Small intestine (tissue), 7 donors: ENCODE data around the gene COL7A1. TPM values are rescaled to one million over a fixed set of nuclear protein-coding genes. Genes with fewer than 3 reads are reported as not detected.

Experiments
- DNase-seq, 2 donors: peaks; one replicate each; pipeline versions ENCODE4 v3.0.0 to v3.0.0-alpha.2; 2013
- FAIRE-seq: peaks from 2 replicates; lab custom pipeline; 2012; peaks lifted over from hg19 to GRCh38; lab: Jason Lieb, UNC
- H3K27ac ChIP-seq, 3 donors: one replicate each; pipeline ENCODE4 v1.5.1; 2013; ENCODE audit warnings: low read length in 2 of 3, mild to moderate bottlenecking in 2 of 3, control low read depth in 1 of 3, inconsistent platforms in 1 of 3, low read depth in 1 of 3, moderate library complexity in 1 of 3
- H3K27me3 ChIP-seq, 3 donors: one replicate each; pipeline ENCODE4 v1.6.1; 2013; ENCODE audit warnings: low read length in 3 of 3, inconsistent platforms in 1 of 3; ENCODE audit not compliant: control insufficient read depth in 3 of 3, insufficient read depth in 3 of 3
- H3K36me3 ChIP-seq, 3 donors: one replicate each; pipeline ENCODE4 v1.6.1; 2013; ENCODE audit warnings: low read length in 3 of 3, inconsistent platforms in 1 of 3, low read depth in 1 of 3, mild to moderate bottlenecking in 1 of 3, moderate library complexity in 1 of 3; ENCODE audit not compliant: control insufficient read depth in 3 of 3, insufficient read depth in 2 of 3
- H3K4me1 ChIP-seq, 3 donors: one replicate each; pipeline ENCODE4 v1.6.1; 2013; ENCODE audit warnings: low read length in 2 of 3, inconsistent platforms in 1 of 3, low read depth in 1 of 3, mild to moderate bottlenecking in 1 of 3, moderate library complexity in 1 of 3; ENCODE audit not compliant: control insufficient read depth in 3 of 3, insufficient read depth in 2 of 3
- H3K4me3 ChIP-seq, 3 donors: one replicate each; pipeline ENCODE4 v1.5.1; 2013; ENCODE audit warnings: low read length in 3 of 3, control low read depth in 1 of 3, inconsistent platforms in 1 of 3, low read depth in 1 of 3, mild to moderate bottlenecking in 1 of 3, moderate library complexity in 1 of 3
- H3K9me3 ChIP-seq, 2 donors: one replicate each; pipeline ENCODE4 v1.6.1; 2013; ENCODE audit warnings: low read depth in 1 of 2, low read length in 1 of 2; ENCODE audit not compliant: control insufficient read depth in 2 of 2, insufficient read depth in 1 of 2
- WGBS, 3 donors: extraction: QIAGEN DNeasy Blood & Tissue Kit; methylation state at CpG; one replicate each; pipeline ENCODE4 v1.1.7; 2013; 5-methylcytosine and 5-hydroxymethylcytosine counted together
- polyA plus RNA-seq, 4 donors: library from polyadenylated mRNA; stranded (reverse) in 3 of 4; unstranded in 1 of 4; fragments of 200-250 nt in 3 of 4; fragments of 120-200 nt in 1 of 4; gene quantifications; one replicate each; pipeline versions ENCODE4 v1.2.1 to v1.2.3, GENCODE V29; 2013
- donor health status: healthy with polysubstance abuse.
- donor health status: control.
- donor health status: control.
- donor health status: Bipolar disorder and iron deficiency.
- donor health status: healthy.

COL7A1 gene
- polyA plus RNA-seq, 4 donors = 8.0 to 120 (median 19.3) TPM

DNA sequence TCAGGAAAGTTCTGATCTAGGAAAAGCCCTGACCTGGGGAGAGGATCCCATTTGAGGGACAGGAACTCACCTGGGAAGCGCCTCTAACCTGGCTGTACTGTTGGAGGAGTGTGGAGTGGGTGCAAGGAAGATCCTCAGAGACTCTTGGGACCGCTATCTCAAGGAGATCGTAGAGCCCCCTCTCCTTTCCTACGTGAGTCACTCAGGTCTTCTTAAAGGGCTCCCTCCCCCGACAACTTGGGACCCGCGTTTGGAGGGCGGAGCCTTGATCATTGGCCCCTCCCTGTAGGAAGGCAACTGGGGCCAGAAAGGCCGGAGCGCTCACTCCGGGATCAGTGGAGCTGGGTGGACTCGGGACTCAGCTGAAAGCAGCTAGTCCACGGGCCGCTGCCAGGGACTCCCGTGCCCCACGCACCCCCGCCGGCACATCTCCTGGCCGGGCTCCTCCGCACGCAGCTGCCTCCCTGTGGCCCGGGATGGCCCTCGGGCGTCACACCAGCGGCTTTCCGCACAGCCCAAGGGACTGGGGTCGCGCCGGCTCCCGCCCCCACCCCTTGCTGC is 39.6 kb upstream of the COL7A1 start:
- DNase-seq (peak; percentile 61), FAIRE-seq (no peak)
- no peaks in the 10 kb centered on the region for H3K9me3 ChIP-seq
- peak overlapping the region in 2 of 3 donors; percentile 65 to 69 for H3K27ac ChIP-seq
- H3K4me1 ChIP-seq = peaks cover 0 to 21% (median 3%) of the 10 kb centered on the region in 3 donors
- peak overlapping the region; percentile 73 to 92 (median 80) for H3K4me3 ChIP-seq
- WGBS, 3 donors = 3 to 4% (median 3%) methylated on average over 23 to 30 of the region's 30 CpGs
- H3K27me3 ChIP-seq = no peaks in the 10 kb centered on the region
- peaks cover 0 to 39% (median 0%) of the 10 kb centered on the region in 3 donors for H3K36me3 ChIP-seq

DNA sequence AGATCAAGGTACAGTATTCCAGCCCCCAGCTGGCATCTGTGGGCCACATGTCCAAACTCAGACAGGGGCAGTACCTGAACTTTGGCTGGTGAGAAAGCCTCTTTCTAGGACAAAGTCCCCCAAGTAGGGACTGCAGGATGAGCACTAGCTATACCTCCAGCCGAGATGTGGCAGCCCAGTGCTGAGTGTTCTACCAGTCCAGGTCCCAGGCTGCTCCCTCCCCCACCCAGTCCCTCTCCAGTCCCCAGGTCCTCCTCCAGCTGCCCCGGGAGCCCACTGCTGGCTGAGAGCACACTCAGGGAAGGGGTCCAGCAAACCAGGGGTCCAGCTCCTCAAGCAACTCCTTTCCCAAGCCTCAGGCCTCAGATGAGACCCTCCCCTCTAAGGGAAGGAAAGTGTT is 38.6 kb upstream of the COL7A1 start:
- Histone ChIP-seq H3K36me3 (peaks cover 0 to 47% (median 0%) of the 10 kb centered on the region in 3 donors), H3K27ac (no peak overlapping the region), H3K27me3 (no peaks in the 10 kb centered on the region), H3K4me1 (peaks cover 0 to 21% (median 3%) of the 10 kb centered on the region in 3 donors), H3K9me3 (no peaks in the 10 kb centered on the region), H3K4me3 (no peak overlapping the region)
- no peak for FAIRE-seq
- 67 to 89% (median 80%) methylated on average over 2 of the region's 2 CpGs for WGBS, 3 donors
- no peak for DNase-seq

DNA sequence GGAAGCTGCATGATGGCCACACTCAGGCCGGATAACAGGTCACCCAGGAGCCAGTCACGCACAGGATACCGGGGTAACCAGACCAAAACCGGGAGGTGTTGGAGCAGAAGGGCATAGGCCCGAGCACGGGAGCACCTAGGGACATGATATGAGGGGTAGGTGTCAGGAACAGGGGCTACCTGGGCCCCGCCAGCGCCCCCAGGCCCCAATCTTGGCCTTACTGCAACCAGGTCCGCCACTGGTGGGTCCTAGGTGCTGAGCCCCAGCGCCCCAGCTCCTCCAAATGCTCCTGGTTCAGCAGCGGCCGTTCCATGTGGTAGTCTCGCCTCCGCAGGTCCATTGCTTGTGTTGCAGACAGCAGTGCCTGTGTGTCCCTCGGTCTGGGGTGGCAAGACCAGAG is 38.1 kb upstream of the COL7A1 start:
- WGBS, 3 donors = 91 to 97% (median 95%) methylated on average over 15 of the region's 15 CpGs

DNA sequence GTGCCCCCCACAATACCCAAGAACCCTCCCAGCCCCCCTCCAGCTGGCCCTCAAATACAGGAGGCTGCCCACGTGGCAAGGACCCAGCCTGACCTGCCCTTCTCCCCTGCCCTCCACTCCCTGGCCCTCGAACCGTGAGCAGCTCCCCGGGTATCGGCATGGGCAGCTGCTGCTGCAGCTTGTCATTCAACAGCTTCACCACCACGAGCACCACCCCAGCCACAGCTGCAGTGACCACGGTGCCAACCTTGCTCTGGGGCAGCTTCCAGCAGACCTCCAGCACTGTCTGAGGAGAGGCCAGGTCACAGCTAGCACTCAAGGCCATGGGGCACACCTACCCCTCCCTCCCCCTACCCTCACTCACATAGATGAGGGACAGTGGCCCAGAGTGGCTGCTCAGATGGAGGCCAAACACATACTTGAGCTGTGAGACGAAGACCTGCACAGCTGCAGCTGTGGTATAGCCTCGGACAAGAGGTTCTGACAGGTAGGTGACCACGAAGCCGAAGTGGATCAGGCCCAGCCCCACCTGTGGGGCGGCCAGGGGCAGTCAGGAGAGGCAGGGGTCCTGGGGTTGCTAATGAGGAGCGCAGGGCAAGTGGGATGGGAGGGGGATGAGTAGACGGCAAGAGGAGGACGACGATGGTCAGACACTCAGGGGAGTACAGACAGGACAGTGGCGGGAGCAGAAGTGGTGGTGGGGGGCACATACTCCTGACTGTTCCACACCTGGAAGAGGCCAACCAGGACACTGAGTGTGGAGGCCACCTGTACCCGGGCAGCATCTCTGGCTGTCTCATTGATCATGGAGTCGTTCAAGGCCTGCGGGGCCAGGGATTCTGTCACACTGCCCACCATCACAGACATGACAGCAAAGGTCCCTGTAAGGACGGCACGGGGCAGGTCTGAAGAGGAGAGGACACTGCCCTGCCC is 36.7 kb upstream of the COL7A1 start:
- FAIRE-seq (no peak), DNase-seq (no peak)
- Histone ChIP-seq H3K4me1 (peaks cover 0 to 21% (median 3%) of the 10 kb centered on the region in 3 donors), H3K27ac (no peak overlapping the region), H3K4me3 (no peak overlapping the region), H3K27me3 (no peaks in the 10 kb centered on the region), H3K9me3 (no peaks in the 10 kb centered on the region), H3K36me3 (peaks cover 0 to 67% (median 2%) of the 10 kb centered on the region in 3 donors)
- WGBS, 3 donors = 89 to 94% (median 90%) methylated on average over 21 to 22 of the region's 22 CpGs

More for the DNA sequence above, 38.1 kb upstream of the COL7A1 start:
- H3K27me3 ChIP-seq = no peaks in the 10 kb centered on the region
- H3K36me3 ChIP-seq = peaks cover 0 to 52% (median 0%) of the 10 kb centered on the region in 3 donors
- FAIRE-seq (no peak), DNase-seq (no peak)
- no peak overlapping the region for H3K27ac ChIP-seq
- no peaks in the 10 kb centered on the region for H3K9me3 ChIP-seq
- no peak overlapping the region for H3K4me3 ChIP-seq
- peaks cover 0 to 21% (median 3%) of the 10 kb centered on the region in 3 donors for H3K4me1 ChIP-seq

DNA sequence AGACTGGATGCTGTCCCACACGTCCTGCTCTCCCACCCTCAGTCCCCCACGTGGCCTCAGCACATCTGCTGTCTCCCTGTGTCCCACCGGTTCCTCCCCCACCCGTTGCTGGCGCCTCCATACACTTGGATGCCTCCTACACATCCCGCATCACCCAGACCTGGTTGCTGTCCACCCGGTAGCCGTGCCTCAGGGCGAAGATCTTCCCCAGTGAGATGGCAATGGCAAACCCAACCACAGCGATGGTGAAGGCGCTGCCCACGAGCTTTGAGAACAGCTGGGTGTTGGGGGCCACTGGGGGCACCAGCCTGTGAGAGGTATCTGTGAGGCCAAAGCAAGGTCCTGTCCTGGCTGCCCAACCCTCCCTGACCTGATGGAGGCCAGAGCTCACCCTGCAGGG is 35.7 kb upstream of the COL7A1 start:
- Histone ChIP-seq H3K27me3 (no peaks in the 10 kb centered on the region), H3K36me3 (peaks cover 0 to 76% (median 6%) of the 10 kb centered on the region in 3 donors), H3K9me3 (no peaks in the 10 kb centered on the region), H3K4me3 (no peak overlapping the region), H3K4me1 (peaks cover 0 to 12% (median 0%) of the 10 kb centered on the region in 3 donors), H3K27ac (no peak overlapping the region)
- no peak for DNase-seq
- FAIRE-seq = no peak
- WGBS, 3 donors = 92 to 97% (median 94%) methylated on average over 12 of the region's 12 CpGs

DNA sequence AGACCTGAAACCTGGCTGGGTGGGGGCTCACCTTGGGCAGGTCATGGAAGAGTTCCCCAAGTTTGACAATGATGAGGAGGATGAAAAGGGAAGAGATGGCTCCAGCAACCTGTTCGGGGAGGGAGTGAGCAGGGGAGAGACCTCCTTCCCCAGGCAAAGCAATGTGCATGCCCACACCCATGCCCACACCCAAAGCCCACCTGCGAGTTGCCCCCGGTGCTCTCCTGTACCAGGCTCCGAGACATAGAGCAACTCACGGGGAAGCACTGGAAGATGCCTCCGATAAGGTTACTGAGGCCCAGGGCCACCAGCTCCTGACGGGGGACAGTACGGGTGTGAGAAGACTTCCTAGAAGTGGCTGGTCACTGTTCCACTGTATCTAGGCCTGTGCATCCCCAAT is 35.3 kb upstream of the COL7A1 start:
- Histone ChIP-seq H3K4me1 (peaks cover 0 to 12% (median 0%) of the 10 kb centered on the region in 3 donors), H3K27ac (no peak overlapping the region), H3K9me3 (no peaks in the 10 kb centered on the region), H3K4me3 (no peak overlapping the region), H3K36me3 (peaks cover 0 to 80% (median 6%) of the 10 kb centered on the region in 3 donors), H3K27me3 (no peaks in the 10 kb centered on the region)
- FAIRE-seq (no peak), DNase-seq (no peak)
- 95 to 97% (median 96%) methylated on average over 7 to 8 of the region's 8 CpGs for WGBS, 3 donors

DNA sequence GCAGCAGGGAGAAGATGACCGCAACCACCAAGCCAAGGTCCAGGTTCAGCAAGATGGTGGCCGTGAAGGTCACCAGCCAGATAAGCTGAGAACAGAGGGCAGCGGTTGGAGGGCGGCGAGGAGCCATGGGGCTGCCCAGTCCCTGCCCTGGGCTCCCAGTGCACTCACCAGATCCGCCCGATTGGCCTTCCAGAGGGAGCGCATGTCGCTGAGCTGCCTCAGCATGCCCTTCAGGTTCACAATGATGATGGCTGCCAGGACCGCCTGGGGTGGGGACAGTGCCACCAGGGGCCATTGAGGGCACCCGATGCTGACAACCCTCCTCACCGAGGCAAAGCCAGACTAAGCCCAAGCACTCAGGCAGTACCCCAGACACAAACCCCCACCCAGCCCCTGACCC is 34.8 kb upstream of the COL7A1 start:
- no peak overlapping the region for H3K4me3 ChIP-seq
- peaks cover 0 to 12% (median 0%) of the 10 kb centered on the region in 3 donors for H3K4me1 ChIP-seq
- FAIRE-seq = no peak
- H3K27ac ChIP-seq = no peak overlapping the region
- no peaks in the 10 kb centered on the region for H3K9me3 ChIP-seq
- DNase-seq = no peak
- no peaks in the 10 kb centered on the region for H3K27me3 ChIP-seq
- H3K36me3 ChIP-seq = peaks cover 0 to 85% (median 6%) of the 10 kb centered on the region in 3 donors
- 97 to 99% (median 98%) methylated on average over 8 to 12 of the region's 12 CpGs for WGBS, 3 donors

DNA sequence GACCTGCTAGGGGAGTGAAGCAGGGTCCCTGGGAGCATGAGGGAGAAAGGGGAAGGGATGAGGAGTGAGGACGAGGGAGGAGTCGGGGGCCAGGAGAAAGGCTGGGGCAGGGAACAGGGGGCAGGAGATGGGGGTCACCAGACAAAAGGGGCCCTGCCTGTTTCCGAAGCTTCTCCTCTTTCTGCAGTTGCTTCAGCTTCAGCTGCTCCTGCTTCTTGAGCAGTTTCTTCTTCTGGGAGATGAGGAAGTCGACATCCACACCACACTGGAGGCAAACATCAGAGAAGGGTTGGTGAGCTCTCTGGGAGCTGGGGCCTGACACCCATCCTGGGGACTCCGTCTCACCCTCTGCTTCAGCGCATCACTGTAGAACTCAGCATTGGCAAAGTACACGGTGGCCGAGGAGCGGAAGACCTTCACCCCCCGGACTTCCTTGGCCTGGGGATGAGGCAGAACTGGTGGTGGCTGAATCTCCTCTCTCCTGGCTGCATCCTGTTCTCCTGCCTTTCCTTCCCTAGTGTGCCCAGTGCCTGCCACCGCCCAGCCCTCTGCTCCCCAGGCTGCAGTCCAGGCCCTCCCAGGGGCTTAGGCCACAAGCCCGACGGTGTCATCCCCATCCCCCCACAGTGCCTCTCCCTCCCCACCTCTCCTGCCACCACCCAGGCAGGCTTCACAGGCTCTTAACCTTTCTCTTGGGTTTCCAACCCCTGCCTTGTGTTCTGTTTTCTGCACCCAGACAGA is 33.3 kb upstream of the COL7A1 start:
- WGBS, 3 donors = 86 to 88% (median 86%) methylated on average over 13 of the region's 13 CpGs
- Histone ChIP-seq H3K27me3 (no peaks in the 10 kb centered on the region), H3K9me3 (no peaks in the 10 kb centered on the region), H3K4me3 (no peak overlapping the region), H3K36me3 (peaks cover 0 to 92% (median 6%) of the 10 kb centered on the region in 3 donors), H3K4me1 (peaks cover 0 to 9% (median 0%) of the 10 kb centered on the region in 3 donors), H3K27ac (no peak overlapping the region)
- FAIRE-seq (no peak), DNase-seq (no peak)
